Neural cell (in vitro differentiated cells): ENCODE data around the gene CLASP1. TPM values are rescaled to one million over a fixed set of nuclear protein-coding genes. Genes with fewer than 3 reads are reported as not detected.

Source experiments
- H2AFZ ChIP-seq: fragments of 200-600, 300-800 bp; sonication (generic), shearing (Covaris generic); 2 replicates; pipeline ENCODE4 v1.6.0; 2014; ENCODE audit warnings: low read depth, mild to moderate bottlenecking, antibody characterized with exemption, low read length, moderate library complexity
- H3F3A ChIP-seq: fragments of 200-600 bp; shearing (Covaris generic); 2 replicates; pipeline ENCODE4 v1.6.1; 2016; ENCODE audit warnings: mild to moderate bottlenecking, moderate library complexity, mixed read lengths, antibody characterized with exemption, low read length; ENCODE audit not compliant: insufficient read depth, poor library complexity, severe bottlenecking
- H3K27ac ChIP-seq: fragments of 200-600, 300-800 bp; sonication (generic), shearing (Covaris generic); 2 replicates; pipeline ENCODE4 v1.5.1; 2014; ENCODE audit warnings: mild to moderate bottlenecking, low read length, moderate library complexity
- H3K27me3 ChIP-seq: fragments of 300-800, 200-600 bp; sonication (generic), shearing (Covaris generic); 2 replicates; pipeline ENCODE4 v1.6.0; 2014; ENCODE audit warnings: mild to moderate bottlenecking, low read depth, low read length, moderate library complexity; ENCODE audit not compliant: insufficient read depth
- H3K36me3 ChIP-seq: fragments of 300-800, 200-600 bp; sonication (generic), shearing (Covaris generic); 2 replicates; pipeline ENCODE4 v1.5.1; 2014; ENCODE audit warnings: mild to moderate bottlenecking, antibody characterized with exemption, low read length, moderate library complexity; ENCODE audit not compliant: insufficient read depth
- H3K4me2 ChIP-seq: fragments of 300-800, 200-600 bp; sonication (generic), shearing (Covaris generic); 2 replicates; pipeline ENCODE4 v1.6.0; 2014; ENCODE audit warnings: mild to moderate bottlenecking, low read length
- H3K4me3 ChIP-seq: fragments of 300-800, 200-600 bp; sonication (generic), shearing (Covaris generic); 2 replicates; pipeline ENCODE4 v1.5.1; 2014; ENCODE audit warnings: mild to moderate bottlenecking, low read length, moderate library complexity
- H3K79me2 ChIP-seq: fragments of 200-600 bp; shearing (Covaris generic); replicated peaks from 2 replicates; pipeline ENCODE4 v1.6.0; 2014; ENCODE audit warnings: mild to moderate bottlenecking, low read length, moderate library complexity; ENCODE audit not compliant: insufficient read depth
- H3K9ac ChIP-seq: fragments of 300-800, 200-600 bp; sonication (generic), shearing (Covaris generic); 2 replicates; pipeline ENCODE4 v1.6.1; 2016; ENCODE audit warnings: mild to moderate bottlenecking, low read length, mixed read lengths
- H3K9me2 ChIP-seq: fragments of 200-600 bp; shearing (Covaris generic); 2 replicates; pipeline ENCODE4 v1.6.1; 2016; ENCODE audit warnings: mild to moderate bottlenecking, low read length, mixed read lengths; ENCODE audit not compliant: insufficient read depth
- H3K9me3 ChIP-seq: fragments of 200-600, 300-800 bp; sonication (generic), shearing (Covaris generic); 2 replicates; pipeline ENCODE4 v1.6.1; 2016; ENCODE audit warnings: mild to moderate bottlenecking, mixed run types, low read length, moderate library complexity, mixed read lengths
- H4K20me1 ChIP-seq: fragments of 200-600 bp; shearing (Covaris generic); 2 replicates; pipeline ENCODE4 v1.6.1; 2016; ENCODE audit warnings: mild to moderate bottlenecking, mixed run types; ENCODE audit not compliant: insufficient read depth
- CTCF ChIP-seq: fragments of 450-650 bp; IDR thresholded peaks from 2 replicates; pipeline ENCODE4 v1.5.1; 2014; ENCODE audit warnings: antibody characterized with exemption, mild to moderate bottlenecking, moderate library complexity; ENCODE audit not compliant: poor library complexity, severe bottlenecking
- EP300 ChIP-seq: fragments of 450-650 bp; conservative IDR thresholded peaks from 2 replicates; pipeline ENCODE4 v1.6.1; 2014; ENCODE audit warnings: antibody characterized with exemption, mild to moderate bottlenecking, moderate library complexity; ENCODE audit not compliant: poor library complexity, severe bottlenecking
- EZH2 ChIP-seq: fragments of 200-600, 300-800 bp; shearing (Covaris generic), sonication (generic); IDR thresholded peaks from 2 replicates; pipeline ENCODE4 v1.6.1; 2014; ENCODE audit warnings: antibody characterized with exemption, low read length, borderline replicate concordance, mild to moderate bottlenecking; ENCODE audit not compliant: insufficient read depth, poor library complexity, severe bottlenecking
- MXI1 ChIP-seq: fragments of 450-650 bp; conservative IDR thresholded peaks from 2 replicates; pipeline ENCODE4 v1.6.1; 2014; ENCODE audit warnings: antibody characterized with exemption, mild to moderate bottlenecking; ENCODE audit not compliant: poor library complexity, severe bottlenecking
- POLR2AphosphoS5 ChIP-seq: IDR thresholded peaks from 2 replicates; pipeline ENCODE4 v1.6.1; 2012
- RAD21 ChIP-seq: fragments of 450-650 bp; conservative IDR thresholded peaks from 2 replicates; pipeline ENCODE4 v1.6.1; 2014; ENCODE audit warnings: antibody characterized with exemption, mild to moderate bottlenecking, moderate library complexity
- SMC3 ChIP-seq: fragments of 450-650 bp; conservative IDR thresholded peaks from 2 replicates; pipeline ENCODE4 v1.6.1; 2014; ENCODE audit warnings: antibody characterized with exemption, mild to moderate bottlenecking, moderate library complexity; ENCODE audit not compliant: poor library complexity
- TAF1 ChIP-seq: IDR thresholded peaks from 2 replicates; pipeline ENCODE4 v1.6.1; 2012; ENCODE audit warnings: low read depth
- polyA plus RNA-seq: library from polyadenylated mRNA; depleted of rRNA; stranded (reverse); fragments of >200 nt; gene quantifications from 2 replicates; pipeline ENCODE4 v1.2.3, GENCODE V29; 2014
- TF ChIP-seq, protein P1 (sequence below): IDR thresholded peaks from 2 replicates; pipeline ENCODE4 v1.6.1; 2012; ENCODE audit warnings: borderline replicate concordance

The CLASP1 gene
- polyA plus RNA-seq, 1 donor from 2014 or later: 41.3 TPM

DNA sequence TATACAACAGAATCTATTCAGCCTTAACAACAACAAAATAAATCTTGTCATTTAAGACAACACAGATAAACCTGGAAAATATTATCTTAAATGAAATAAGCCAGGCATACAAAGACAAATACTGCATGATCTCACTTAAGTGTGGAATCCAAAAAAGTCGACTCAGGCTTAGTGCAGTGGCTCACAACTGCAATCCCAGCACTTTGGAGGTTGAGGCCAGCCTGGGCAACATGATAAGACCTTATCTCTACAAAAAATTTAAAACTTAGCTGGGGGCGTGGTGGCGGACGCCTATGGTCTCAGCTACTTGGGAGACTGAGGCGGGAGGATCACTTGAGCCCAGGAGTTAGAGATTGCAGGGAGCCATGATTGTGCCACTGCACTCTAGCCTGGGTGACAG, 193.8 kb downstream of the CLASP1 start:
- no peak overlapping the region for H3K9ac ChIP-seq
- H2AFZ ChIP-seq: no peak overlapping the region
- H3K9me2 ChIP-seq: no peaks in the 10 kb centered on the region
- no peak overlapping the region for H3K27ac ChIP-seq
- no peaks in the 10 kb centered on the region for H3K9me3 ChIP-seq
- peaks cover 3% of the 10 kb centered on the region for H3K36me3 ChIP-seq
- H3K4me3 ChIP-seq: no peak overlapping the region
- H3K27me3 ChIP-seq: no peaks in the 10 kb centered on the region
- no peaks in the 10 kb centered on the region for H3K79me2 ChIP-seq
- no peaks in the 10 kb centered on the region for H4K20me1 ChIP-seq
- no peak for TF ChIP-seq EZH2
- no peak for TF ChIP-seq POLR2AphosphoS5
- no peak for TF ChIP-seq CTCF
- TF ChIP-seq RAD21: no peak
- TF ChIP-seq MXI1: no peak
- TF ChIP-seq, protein P1, sequence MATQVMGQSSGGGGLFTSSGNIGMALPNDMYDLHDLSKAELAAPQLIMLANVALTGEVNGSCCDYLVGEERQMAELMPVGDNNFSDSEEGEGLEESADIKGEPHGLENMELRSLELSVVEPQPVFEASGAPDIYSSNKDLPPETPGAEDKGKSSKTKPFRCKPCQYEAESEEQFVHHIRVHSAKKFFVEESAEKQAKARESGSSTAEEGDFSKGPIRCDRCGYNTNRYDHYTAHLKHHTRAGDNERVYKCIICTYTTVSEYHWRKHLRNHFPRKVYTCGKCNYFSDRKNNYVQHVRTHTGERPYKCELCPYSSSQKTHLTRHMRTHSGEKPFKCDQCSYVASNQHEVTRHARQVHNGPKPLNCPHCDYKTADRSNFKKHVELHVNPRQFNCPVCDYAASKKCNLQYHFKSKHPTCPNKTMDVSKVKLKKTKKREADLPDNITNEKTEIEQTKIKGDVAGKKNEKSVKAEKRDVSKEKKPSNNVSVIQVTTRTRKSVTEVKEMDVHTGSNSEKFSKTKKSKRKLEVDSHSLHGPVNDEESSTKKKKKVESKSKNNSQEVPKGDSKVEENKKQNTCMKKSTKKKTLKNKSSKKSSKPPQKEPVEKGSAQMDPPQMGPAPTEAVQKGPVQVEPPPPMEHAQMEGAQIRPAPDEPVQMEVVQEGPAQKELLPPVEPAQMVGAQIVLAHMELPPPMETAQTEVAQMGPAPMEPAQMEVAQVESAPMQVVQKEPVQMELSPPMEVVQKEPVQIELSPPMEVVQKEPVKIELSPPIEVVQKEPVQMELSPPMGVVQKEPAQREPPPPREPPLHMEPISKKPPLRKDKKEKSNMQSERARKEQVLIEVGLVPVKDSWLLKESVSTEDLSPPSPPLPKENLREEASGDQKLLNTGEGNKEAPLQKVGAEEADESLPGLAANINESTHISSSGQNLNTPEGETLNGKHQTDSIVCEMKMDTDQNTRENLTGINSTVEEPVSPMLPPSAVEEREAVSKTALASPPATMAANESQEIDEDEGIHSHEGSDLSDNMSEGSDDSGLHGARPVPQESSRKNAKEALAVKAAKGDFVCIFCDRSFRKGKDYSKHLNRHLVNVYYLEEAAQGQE: no peak
- H3F3A ChIP-seq: no peaks in the 10 kb centered on the region
- no peak overlapping the region for H3K4me2 ChIP-seq

- no peaks in the 10 kb centered on the region for H4K20me1 ChIP-seq
- H3F3A ChIP-seq: no peaks in the 10 kb centered on the region
- no peak overlapping the region for H3K4me2 ChIP-seq
- no peaks in the 10 kb centered on the region for H3K9me3 ChIP-seq
- H3K27ac ChIP-seq: no peak overlapping the region
- H3K27me3 ChIP-seq: no peaks in the 10 kb centered on the region
- TF ChIP-seq SMC3 (no peak), RAD21 (no peak), TAF1 (no peak), EP300 (no peak), CTCF (no peak), MXI1 (no peak), EZH2 (no peak), POLR2AphosphoS5 (no peak)
- TF ChIP-seq, protein P1: no peak
- peaks cover 6% of the 10 kb centered on the region for H3K36me3 ChIP-seq
- no peak overlapping the region for H3K9ac ChIP-seq
- H3K79me2 ChIP-seq: no peaks in the 10 kb centered on the region
- no peaks in the 10 kb centered on the region for H3K9me2 ChIP-seq
- no peak overlapping the region for H3K4me3 ChIP-seq
- H2AFZ ChIP-seq: no peak overlapping the region
These were observed 194.6 kb downstream of the CLASP1 start for GRCh38 chr2:121454549-121455090.
